Effector memory CD4-positive, alpha-beta T cell (primary cell): ENCODE data around the gene DNAJC13.

Experiments used
- DNase-seq, 3 donors: peaks; one replicate each; pipeline ENCODE4 v3.0.0-alpha.2; 2020
- H3K27ac ChIP-seq: 2 replicates; pipeline ENCODE4 v1.7.0; 2013; ENCODE audit warnings: mild to moderate bottlenecking, low read length, moderate library complexity; ENCODE audit not compliant: insufficient read depth, poor library complexity, severe bottlenecking
- H3K27me3 ChIP-seq: replicated peaks from 2 replicates; pipeline ENCODE4 v1.7.0; 2013; ENCODE audit warnings: mild to moderate bottlenecking, low read length; ENCODE audit not compliant: insufficient read depth, control insufficient read depth, poor library complexity, severe bottlenecking
- H3K36me3 ChIP-seq: 2 replicates; pipeline ENCODE4 v1.7.0; 2013; ENCODE audit warnings: mild to moderate bottlenecking, low read length, moderate library complexity; ENCODE audit not compliant: control insufficient read depth, insufficient read depth
- H3K4me1 ChIP-seq: 2 replicates; pipeline ENCODE4 v1.7.0; 2013; ENCODE audit warnings: low read length, mild to moderate bottlenecking; ENCODE audit not compliant: control insufficient read depth, insufficient read depth, poor library complexity, severe bottlenecking
- H3K4me3 ChIP-seq: 2 replicates; pipeline ENCODE4 v1.7.0; 2013; ENCODE audit warnings: low read length, low read depth, mild to moderate bottlenecking; ENCODE audit not compliant: insufficient read depth, poor library complexity, severe bottlenecking
- H3K9me3 ChIP-seq: 2 replicates; pipeline ENCODE4 v1.7.0; 2013; ENCODE audit warnings: mild to moderate bottlenecking, low read length, moderate library complexity; ENCODE audit not compliant: control insufficient read depth

DNAJC13 gene

GRCh38 chr3:132563420-132564069, 146.2 kb downstream of the DNAJC13 start:
- Histone ChIP-seq H3K27me3 (no peaks in the 10 kb centered on the region), H3K4me1 (no peaks in the 10 kb centered on the region), H3K27ac (no peak overlapping the region), H3K9me3 (no peaks in the 10 kb centered on the region), H3K36me3 (no peaks in the 10 kb centered on the region), H3K4me3 (no peak overlapping the region)
- no peak for DNase-seq

- Histone ChIP-seq H3K27me3 (no peaks in the 10 kb centered on the region), H3K27ac (no peak overlapping the region), H3K9me3 (no peaks in the 10 kb centered on the region), H3K4me1 (no peaks in the 10 kb centered on the region), H3K4me3 (no peak overlapping the region), H3K36me3 (no peaks in the 10 kb centered on the region)
- DNase-seq, result no peak
Observed at GRCh38 chr3:132564070-132564465, 146.8 kb downstream of the DNAJC13 start.

- Histone ChIP-seq H3K27me3 (no peaks in the 10 kb centered on the region), H3K36me3 (no peaks in the 10 kb centered on the region), H3K27ac (no peak overlapping the region), H3K4me1 (no peaks in the 10 kb centered on the region), H3K4me3 (no peak overlapping the region), H3K9me3 (no peaks in the 10 kb centered on the region)
- no peak for DNase-seq
Observed at GRCh38 chr3:132568422-132568821, 151.1 kb downstream of the DNAJC13 start.

- H3K36me3 ChIP-seq, result no peaks in the 10 kb centered on the region
- H3K9me3 ChIP-seq, result no peaks in the 10 kb centered on the region
- no peaks in the 10 kb centered on the region for H3K4me1 ChIP-seq
- no peak overlapping the region for H3K4me3 ChIP-seq
- no peak for DNase-seq
- no peak overlapping the region for H3K27ac ChIP-seq
- H3K27me3 ChIP-seq, result no peaks in the 10 kb centered on the region
Observed at GRCh38 chr3:132569153-132569552, 151.9 kb downstream of the DNAJC13 start.

GRCh38 chr3:132569580-132569979, 152.3 kb downstream of the DNAJC13 start:
- no peak overlapping the region for H3K27ac ChIP-seq
- H3K27me3 ChIP-seq, result no peaks in the 10 kb centered on the region
- no peak overlapping the region for H3K4me3 ChIP-seq
- H3K36me3 ChIP-seq, result no peaks in the 10 kb centered on the region
- no peaks in the 10 kb centered on the region for H3K4me1 ChIP-seq
- H3K9me3 ChIP-seq, result no peaks in the 10 kb centered on the region
- DNase-seq, result no peak

- Histone ChIP-seq H3K27ac (no peak overlapping the region), H3K9me3 (no peaks in the 10 kb centered on the region), H3K4me1 (no peaks in the 10 kb centered on the region)
Observed at GRCh38 chr3:132570016-132570415, 152.7 kb downstream of the DNAJC13 start.

GRCh38 chr3:132573797-132574211, 156.5 kb downstream of the DNAJC13 start:
- no peaks in the 10 kb centered on the region for H3K4me1 ChIP-seq
- H3K36me3 ChIP-seq, result peaks cover 12% of the 10 kb centered on the region
- no peaks in the 10 kb centered on the region for H3K27me3 ChIP-seq
- no peak overlapping the region for H3K27ac ChIP-seq
- DNase-seq, result no peak
- H3K9me3 ChIP-seq, result no peaks in the 10 kb centered on the region
- H3K4me3 ChIP-seq, result no peak overlapping the region

More at GRCh38 chr3:132570016-132570415, 152.7 kb downstream of the DNAJC13 start:
- no peak for DNase-seq
- no peaks in the 10 kb centered on the region for H3K36me3 ChIP-seq
- no peaks in the 10 kb centered on the region for H3K27me3 ChIP-seq
- H3K4me3 ChIP-seq, result no peak overlapping the region

- H3K9me3 ChIP-seq, result no peaks in the 10 kb centered on the region
- peaks cover 4% of the 10 kb centered on the region for H3K36me3 ChIP-seq
- no peak overlapping the region for H3K27ac ChIP-seq
- no peaks in the 10 kb centered on the region for H3K27me3 ChIP-seq
- no peaks in the 10 kb centered on the region for H3K4me1 ChIP-seq
- DNase-seq, result no peak
- H3K4me3 ChIP-seq, result no peak overlapping the region
Observed at GRCh38 chr3:132587401-132587800, 170.1 kb downstream of the DNAJC13 start.
